DOHH2 (cell line): Measurements from ENCODE around the gene ZNF319.

Experiments
- H3F3A ChIP-seq: fragments of 200-600 bp; sonication (generic), shearing (Covaris generic); 2 replicates; pipeline ENCODE4 v1.6.0; 2016; ENCODE audit warnings: antibody characterized with exemption, mild to moderate bottlenecking; ENCODE audit not compliant: control insufficient read depth, insufficient read depth
- H3K27ac ChIP-seq: fragments of 200-600 bp; sonication (generic); 2 replicates; pipeline ENCODE4 v1.5.1; 2014; ENCODE audit warnings: low read depth, mild to moderate bottlenecking, low read length, moderate library complexity
- H3K27me3 ChIP-seq: fragments of 200-600 bp; sonication (generic); 2 replicates; pipeline ENCODE4 v1.6.1; 2014; ENCODE audit warnings: mild to moderate bottlenecking, low read length, mixed read lengths; ENCODE audit not compliant: control insufficient read depth
- H3K36me3 ChIP-seq: fragments of 200-600 bp; sonication (generic); 2 replicates; pipeline ENCODE4 v1.6.1; 2014; ENCODE audit warnings: mild to moderate bottlenecking, low read length, moderate library complexity, mixed read lengths; ENCODE audit not compliant: control insufficient read depth
- H3K4me1 ChIP-seq: fragments of 200-600 bp; sonication (generic); 2 replicates; pipeline ENCODE4 v1.6.1; 2014; ENCODE audit warnings: mild to moderate bottlenecking, low read length, mixed read lengths; ENCODE audit not compliant: control insufficient read depth
- H3K4me2 ChIP-seq: fragments of 200-600 bp; sonication (generic); 2 replicates; pipeline ENCODE4 v1.6.0; 2014; ENCODE audit warnings: mild to moderate bottlenecking, low read length, moderate library complexity
- H3K4me3 ChIP-seq: fragments of 200-600 bp; sonication (generic); 2 replicates; pipeline ENCODE4 v1.5.1; 2014; ENCODE audit warnings: mild to moderate bottlenecking, low read length, mixed read lengths
- H3K79me2 ChIP-seq: fragments of 200-600 bp; sonication (generic); 2 replicates; pipeline ENCODE4 v1.6.1; 2014; ENCODE audit warnings: mild to moderate bottlenecking, low read length, mixed read lengths; ENCODE audit not compliant: control insufficient read depth
- H3K9me2 ChIP-seq: fragments of 200-600 bp; sonication (generic); replicated peaks from 2 replicates; pipeline ENCODE4 v1.6.1; 2014; ENCODE audit warnings: mild to moderate bottlenecking, low read length, mixed read lengths; ENCODE audit not compliant: control insufficient read depth
- H3K9me3 ChIP-seq: fragments of 200-600 bp; sonication (generic); 2 replicates; pipeline ENCODE4 v1.6.1; 2014; ENCODE audit warnings: antibody characterized with exemption, low read length, mixed read lengths; ENCODE audit not compliant: control insufficient read depth, insufficient read depth
- H4K20me1 ChIP-seq: fragments of 200-600 bp; sonication (generic); 2 replicates; pipeline ENCODE4 v1.6.0; 2014; ENCODE audit warnings: low read depth, mild to moderate bottlenecking, antibody characterized with exemption, low read length, moderate library complexity; ENCODE audit not compliant: control insufficient read depth, insufficient read depth
- CTCF ChIP-seq: fragments of 200-600 bp; sonication (generic); IDR thresholded peaks from one replicate; pipeline ENCODE4 v1.5.1; 2014; ENCODE audit warnings: antibody characterized with exemption, mild to moderate bottlenecking, low read depth, low read length; ENCODE audit not compliant: poor library complexity, severe bottlenecking
- EZH2phosphoT487 ChIP-seq: fragments of 200-600 bp; sonication (generic); IDR thresholded peaks from 2 replicates; pipeline ENCODE4 v1.6.1; 2017; ENCODE audit warnings: borderline replicate concordance, mild to moderate bottlenecking, antibody characterized with exemption, low read length, moderate library complexity, mixed read lengths

The ZNF319 gene

GRCh38 chr16:57999971-58000705 lies at the start of gene ZNF319:
TSS of gene ZNF319 (minus strand) at chr16:58000672. CDS start at chr16:57998265, 2,407 bp downstream.
- Histone ChIP-seq H3K4me2 (peak within 1 kb of the TSS; percentile 99), H3K4me3 (peak within 1 kb of the TSS; percentile 77), H4K20me1 (peaks cover 6% of the 10 kb centered on the region; the same call in 1 of the 2 replicates), H3K27me3 (no peaks in the 10 kb centered on the region), H3K27ac (peak within 1 kb of the TSS; percentile 69), H3F3A (peaks cover 7% of the 10 kb centered on the region; the same call in 1 of the 2 replicates), H3K36me3 (peaks cover 49% of the 10 kb centered on the region), H3K4me1 (peaks cover 25% of the 10 kb centered on the region), H3K9me3 (no peaks in the 10 kb centered on the region), H3K9me2 (no peaks in the 10 kb centered on the region), H3K79me2 (peaks cover 22% of the 10 kb centered on the region)
- TF ChIP-seq CTCF (no peak), EZH2phosphoT487 (no peak)

GRCh38 chr16:58049232-58050185 lies 49.0 kb upstream of the ZNF319 start:
- H3K4me2 ChIP-seq = no peak overlapping the region
- H3F3A ChIP-seq = no peaks in the 10 kb centered on the region
- H3K27ac ChIP-seq = no peak overlapping the region
- H3K4me3 ChIP-seq = no peak overlapping the region
- no peaks in the 10 kb centered on the region for H3K79me2 ChIP-seq
- TF ChIP-seq EZH2phosphoT487 = no peak
- no peak for TF ChIP-seq CTCF
- H3K4me1 ChIP-seq = no peaks in the 10 kb centered on the region
- no peaks in the 10 kb centered on the region for H3K9me2 ChIP-seq
- no peaks in the 10 kb centered on the region for H3K9me3 ChIP-seq
- no peaks in the 10 kb centered on the region for H3K27me3 ChIP-seq
- H4K20me1 ChIP-seq = no peaks in the 10 kb centered on the region
- H3K36me3 ChIP-seq = no peaks in the 10 kb centered on the region

- Histone ChIP-seq H3K27me3 (no peaks in the 10 kb centered on the region), H4K20me1 (no peaks in the 10 kb centered on the region), H3K9me2 (no peaks in the 10 kb centered on the region), H3K79me2 (no peaks in the 10 kb centered on the region), H3F3A (no peaks in the 10 kb centered on the region), H3K4me2 (no peak overlapping the region), H3K36me3 (no peaks in the 10 kb centered on the region), H3K9me3 (no peaks in the 10 kb centered on the region), H3K4me1 (no peaks in the 10 kb centered on the region), H3K27ac (no peak overlapping the region), H3K4me3 (no peak overlapping the region)
- TF ChIP-seq CTCF (no peak), EZH2phosphoT487 (no peak)
Observed at GRCh38 chr16:58048494-58049231, 48.2 kb upstream of the ZNF319 start.
